Parathyroid adenoma (tissue), 2 donors: ENCODE measurements around the gene SCAND1.

Experiments
- H2AFZ ChIP-seq: fragments of 300-600 bp; sonication (generic); one replicate; pipeline ENCODE4 v1.7.0; 2017; ENCODE audit warnings: antibody characterized with exemption, mild to moderate bottlenecking
- H3K27ac ChIP-seq: fragments of 300-600 bp; sonication (generic); one replicate; pipeline ENCODE4 v1.7.0; 2017
- H3K27me3 ChIP-seq: fragments of 300-600 bp; sonication (generic); one replicate; pipeline ENCODE4 v1.7.0; 2017; ENCODE audit warnings: low read length; ENCODE audit not compliant: control insufficient read depth, insufficient read depth
- H3K36me3 ChIP-seq: fragments of 300-600 bp; sonication (generic); one replicate; pipeline ENCODE4 v1.7.0; 2017; ENCODE audit warnings: low read length; ENCODE audit not compliant: control insufficient read depth, insufficient read depth
- H3K4me1 ChIP-seq: fragments of 300-600 bp; sonication (generic); one replicate; pipeline ENCODE4 v1.7.0; 2017; ENCODE audit warnings: control low read depth
- H3K4me2 ChIP-seq: fragments of 300-600 bp; sonication (generic); one replicate; pipeline ENCODE4 v1.7.0; 2017; ENCODE audit warnings: low read length
- H3K4me3 ChIP-seq: fragments of 300-600 bp; sonication (generic); one replicate; pipeline ENCODE4 v1.7.0; 2017; ENCODE audit warnings: low read depth, low read length
- H3K79me2 ChIP-seq: fragments of 300-600 bp; sonication (generic); one replicate; pipeline ENCODE4 v1.7.0; 2017; ENCODE audit warnings: control low read depth
- H3K9ac ChIP-seq: fragments of 300-600 bp; sonication (generic); one replicate; pipeline ENCODE4 v1.7.0; 2017; ENCODE audit warnings: mild to moderate bottlenecking
- H3K9me3 ChIP-seq: fragments of 300-600 bp; sonication (generic); one replicate; pipeline ENCODE4 v1.7.0; 2017; ENCODE audit warnings: low read length; ENCODE audit not compliant: control insufficient read depth
- TF ChIP-seq, protein P1 (sequence below): fragments of 300-600 bp; sonication (generic); IDR thresholded peaks from one replicate; pipeline ENCODE4 v1.7.0; 2017; ENCODE audit warnings: antibody characterized with exemption, mild to moderate bottlenecking
- donor health status: primary hyperparathyroidism.

SCAND1 gene

GRCh38 chr20:35904982-35905663 lies 49.2 kb downstream of the SCAND1 start:
- Histone ChIP-seq H3K9me3 (no peaks in the 10 kb centered on the region), H3K4me2 (no peak overlapping the region), H3K4me3 (no peak overlapping the region), H3K4me1 (no peaks in the 10 kb centered on the region), H3K79me2 (peaks cover 14% of the 10 kb centered on the region), H2AFZ (no peak overlapping the region), H3K9ac (no peak overlapping the region), H3K27ac (no peak overlapping the region), H3K27me3 (no peaks in the 10 kb centered on the region), H3K36me3 (no peaks in the 10 kb centered on the region)
- TF ChIP-seq, protein P1, sequence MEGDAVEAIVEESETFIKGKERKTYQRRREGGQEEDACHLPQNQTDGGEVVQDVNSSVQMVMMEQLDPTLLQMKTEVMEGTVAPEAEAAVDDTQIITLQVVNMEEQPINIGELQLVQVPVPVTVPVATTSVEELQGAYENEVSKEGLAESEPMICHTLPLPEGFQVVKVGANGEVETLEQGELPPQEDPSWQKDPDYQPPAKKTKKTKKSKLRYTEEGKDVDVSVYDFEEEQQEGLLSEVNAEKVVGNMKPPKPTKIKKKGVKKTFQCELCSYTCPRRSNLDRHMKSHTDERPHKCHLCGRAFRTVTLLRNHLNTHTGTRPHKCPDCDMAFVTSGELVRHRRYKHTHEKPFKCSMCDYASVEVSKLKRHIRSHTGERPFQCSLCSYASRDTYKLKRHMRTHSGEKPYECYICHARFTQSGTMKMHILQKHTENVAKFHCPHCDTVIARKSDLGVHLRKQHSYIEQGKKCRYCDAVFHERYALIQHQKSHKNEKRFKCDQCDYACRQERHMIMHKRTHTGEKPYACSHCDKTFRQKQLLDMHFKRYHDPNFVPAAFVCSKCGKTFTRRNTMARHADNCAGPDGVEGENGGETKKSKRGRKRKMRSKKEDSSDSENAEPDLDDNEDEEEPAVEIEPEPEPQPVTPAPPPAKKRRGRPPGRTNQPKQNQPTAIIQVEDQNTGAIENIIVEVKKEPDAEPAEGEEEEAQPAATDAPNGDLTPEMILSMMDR: no peak

- no peaks in the 10 kb centered on the region for H3K9me3 ChIP-seq
- H3K4me3 ChIP-seq: no peak overlapping the region
- H3K9ac ChIP-seq: no peak overlapping the region
- no peaks in the 10 kb centered on the region for H3K36me3 ChIP-seq
- H3K79me2 ChIP-seq: peaks cover 14% of the 10 kb centered on the region
- no peak overlapping the region for H2AFZ ChIP-seq
- no peaks in the 10 kb centered on the region for H3K27me3 ChIP-seq
- no peak overlapping the region for H3K27ac ChIP-seq
- H3K4me1 ChIP-seq: no peaks in the 10 kb centered on the region
- H3K4me2 ChIP-seq: no peak overlapping the region
- TF ChIP-seq, protein P1: no peak
Observed at GRCh38 chr20:35903843-35904242, 50.5 kb downstream of the SCAND1 start.
